GM12878 (cell line): ENCODE data around the gene CCDC78.

Experiments used
- EP300 ChIP-seq, 2 experiments: fragments of 150-350 bp in 1 of 2; IDR thresholded peaks; 2 replicates each; pipeline ENCODE4 v1.6.1; 2011 to 2012; ENCODE audit warnings: low read depth in 2 of 2, low read length in 2 of 2, borderline replicate concordance in 1 of 2, improper control_type of control experiment in 1 of 2, inconsistent platforms in 1 of 2; ENCODE audit not compliant: control insufficient read depth in 1 of 2
- EZH2 ChIP-seq: IDR thresholded peaks from 2 replicates; pipeline ENCODE4 v1.6.1; 2012; ENCODE audit warnings: low read depth, mild to moderate bottlenecking, control low read depth, inconsistent platforms, low read length, borderline replicate concordance; ENCODE audit not compliant: control insufficient read depth
- POLR2AphosphoS5 ChIP-seq: IDR thresholded peaks from 2 replicates; pipeline ENCODE4 v1.6.1; 2011; ENCODE audit warnings: mild to moderate bottlenecking, low read length, inconsistent platforms
- TF ChIP-seq, protein P1 (sequence below), 3 experiments: IDR thresholded peaks in 2 of 3; conservative IDR thresholded peaks in 1 of 3; 2 replicates each; pipeline ENCODE4 v1.5.1; 2011; ENCODE audit warnings: low read depth in 3 of 3, low read length in 3 of 3, mild to moderate bottlenecking in 3 of 3, control low read depth in 2 of 3, moderate library complexity in 2 of 3, inconsistent platforms in 1 of 3, mixed read lengths in 1 of 3; ENCODE audit not compliant: control insufficient read depth in 2 of 3, insufficient read depth in 1 of 3; ENCODE audit errors: extremely low read depth in 1 of 3

DNA sequence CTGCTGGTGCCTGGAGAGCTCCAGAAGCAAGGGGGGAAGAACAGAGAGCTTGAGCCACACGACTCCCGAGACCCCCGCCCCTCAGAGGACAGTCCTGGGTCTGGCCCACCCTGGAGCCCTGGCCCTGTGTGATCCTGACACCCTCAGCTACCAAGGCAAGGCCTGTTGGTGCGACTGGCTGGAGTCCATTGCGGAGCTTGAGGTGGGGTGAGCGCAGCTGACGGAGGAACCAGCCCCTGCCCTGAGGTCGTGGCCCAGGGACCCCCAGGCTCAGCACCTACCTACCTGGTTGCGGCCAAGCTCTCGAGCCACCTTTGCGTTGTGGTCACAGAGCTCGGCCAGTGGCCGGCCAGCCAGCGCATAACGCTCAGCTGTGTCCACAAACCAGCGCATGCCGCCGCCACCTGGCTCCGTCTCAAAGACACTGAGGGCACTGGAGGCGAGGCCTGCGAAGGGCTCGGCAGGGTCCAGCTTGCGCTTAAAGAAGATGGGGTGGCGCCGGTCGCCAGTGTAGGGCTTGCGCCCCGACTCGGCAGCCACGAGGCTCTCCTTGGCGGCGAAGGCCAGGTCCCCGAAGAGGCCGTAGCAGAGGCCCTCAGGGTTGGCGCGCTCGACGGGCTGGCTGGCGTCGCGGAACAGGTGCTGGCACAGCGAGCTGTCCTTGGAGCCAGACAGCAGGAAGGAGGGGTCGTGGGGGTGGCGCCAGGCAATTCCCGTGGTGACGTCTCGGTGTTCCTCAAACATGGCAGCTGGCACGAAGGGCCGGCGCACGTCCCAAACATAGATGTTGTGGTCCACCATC is 39.6 kb downstream of the CCDC78 start:
- TF ChIP-seq, protein P1, sequence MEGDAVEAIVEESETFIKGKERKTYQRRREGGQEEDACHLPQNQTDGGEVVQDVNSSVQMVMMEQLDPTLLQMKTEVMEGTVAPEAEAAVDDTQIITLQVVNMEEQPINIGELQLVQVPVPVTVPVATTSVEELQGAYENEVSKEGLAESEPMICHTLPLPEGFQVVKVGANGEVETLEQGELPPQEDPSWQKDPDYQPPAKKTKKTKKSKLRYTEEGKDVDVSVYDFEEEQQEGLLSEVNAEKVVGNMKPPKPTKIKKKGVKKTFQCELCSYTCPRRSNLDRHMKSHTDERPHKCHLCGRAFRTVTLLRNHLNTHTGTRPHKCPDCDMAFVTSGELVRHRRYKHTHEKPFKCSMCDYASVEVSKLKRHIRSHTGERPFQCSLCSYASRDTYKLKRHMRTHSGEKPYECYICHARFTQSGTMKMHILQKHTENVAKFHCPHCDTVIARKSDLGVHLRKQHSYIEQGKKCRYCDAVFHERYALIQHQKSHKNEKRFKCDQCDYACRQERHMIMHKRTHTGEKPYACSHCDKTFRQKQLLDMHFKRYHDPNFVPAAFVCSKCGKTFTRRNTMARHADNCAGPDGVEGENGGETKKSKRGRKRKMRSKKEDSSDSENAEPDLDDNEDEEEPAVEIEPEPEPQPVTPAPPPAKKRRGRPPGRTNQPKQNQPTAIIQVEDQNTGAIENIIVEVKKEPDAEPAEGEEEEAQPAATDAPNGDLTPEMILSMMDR (IDR thresholded peaks at IDR 0.05 in 2 of 3, conservative IDR thresholded peaks at IDR 0.05 in 1 of 3; ENCODE audit: control insufficient read depth in 2 of 3, extremely low read depth in 1 of 3, insufficient read depth in 1 of 3, low read depth in 3 of 3, low read length in 3 of 3): no peak
- no peak for TF ChIP-seq EZH2
- TF ChIP-seq EP300 (IDR thresholded peaks at IDR 0.05; ENCODE audit: borderline replicate concordance in 1 of 2, control insufficient read depth in 1 of 2, low read depth in 2 of 2, low read length in 2 of 2): no peak
- TF ChIP-seq POLR2AphosphoS5: no peak
